Tongue (tissue), 2 donors: Measurements from ENCODE around the gene CUL7. TPM values are rescaled to one million over a fixed set of nuclear protein-coding genes. Genes with fewer than 3 reads are reported as not detected.
A peak's percentile ranks its signal among the peaks of the same experiment; 100 is the strongest.
"Not testable (repeated sequence)": the region's sequence is repeated elsewhere in the genome, so short reads cannot be mapped to it uniquely, and the experiment has no call there.

Experiments used
- DNase-seq: peaks from one replicate; pipeline ENCODE4 v3.0.0-alpha.2; 2015
- total RNA-seq: library from RNA; depleted of rRNA; stranded (reverse); fragments of >200 nt; gene quantifications from one replicate; pipeline ENCODE4 v1.2.3, GENCODE V29; 2014

CUL7 gene
- total RNA-seq, 1 donor from 2014 or later = 37.4 TPM

DNA sequence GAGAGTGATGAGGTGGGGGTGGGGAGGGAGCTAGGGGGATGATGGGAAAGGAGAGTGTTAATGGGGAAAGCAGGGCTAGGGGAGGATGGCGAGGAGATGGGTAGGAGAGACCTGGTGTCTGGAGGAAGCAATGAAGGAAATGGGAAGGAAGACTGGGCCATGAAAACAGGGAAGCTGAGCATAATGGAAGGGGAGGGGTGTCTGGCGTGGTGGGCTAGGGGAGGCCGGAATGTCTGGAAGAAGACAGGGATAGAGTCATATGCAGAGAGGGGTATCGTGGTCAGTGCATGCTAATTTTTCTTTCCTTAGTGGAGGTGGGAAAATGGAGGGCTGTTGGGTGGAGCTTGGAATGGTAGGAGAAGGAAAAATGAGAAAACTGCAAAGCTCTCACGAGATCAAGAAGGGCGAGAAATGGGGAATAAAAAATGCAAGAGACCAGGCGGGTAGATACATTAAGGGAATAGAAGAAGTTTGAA, 39.2 kb downstream of the CUL7 start:
- DNase-seq = peak; percentile 36

GRCh38 chr6:43013843-43014433, 39.7 kb downstream of the CUL7 start, which contains the start of the genes KLHDC3 and MEA1:
Gene KLHDC3, plus strand, starts transcription at chr6:43014249. Its CDS starts 2,944 bp downstream, at chr6:43017193.
Gene MEA1, minus strand, starts transcription at chr6:43013946. Its CDS starts 133 bp downstream, at chr6:43013813.
- peak; percentile 100 for DNase-seq

- DNase-seq = no peak
Measured at GRCh38 chr6:43013097-43013842, 40.4 kb downstream of the CUL7 start.

DNA sequence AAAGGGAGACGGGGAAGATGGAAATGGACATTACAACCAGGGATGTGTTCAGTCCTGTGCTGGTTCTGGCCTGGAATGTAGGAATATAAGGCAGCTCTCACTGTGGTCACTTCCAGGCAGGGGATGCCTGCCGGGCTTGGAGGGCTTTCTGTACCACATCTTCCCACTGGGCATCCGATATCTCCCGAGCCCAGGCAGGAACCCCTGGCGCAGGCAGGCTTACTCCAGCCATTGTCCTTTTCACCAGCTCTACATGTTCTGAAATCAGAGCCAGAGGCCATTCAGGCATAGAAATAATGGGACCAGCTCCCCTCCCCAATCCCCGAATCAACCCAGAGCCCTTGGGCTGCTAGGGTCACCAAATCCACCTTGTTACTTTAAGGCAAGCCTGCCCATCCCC, 41.3 kb downstream of the CUL7 start:
- no peak for DNase-seq

DNA sequence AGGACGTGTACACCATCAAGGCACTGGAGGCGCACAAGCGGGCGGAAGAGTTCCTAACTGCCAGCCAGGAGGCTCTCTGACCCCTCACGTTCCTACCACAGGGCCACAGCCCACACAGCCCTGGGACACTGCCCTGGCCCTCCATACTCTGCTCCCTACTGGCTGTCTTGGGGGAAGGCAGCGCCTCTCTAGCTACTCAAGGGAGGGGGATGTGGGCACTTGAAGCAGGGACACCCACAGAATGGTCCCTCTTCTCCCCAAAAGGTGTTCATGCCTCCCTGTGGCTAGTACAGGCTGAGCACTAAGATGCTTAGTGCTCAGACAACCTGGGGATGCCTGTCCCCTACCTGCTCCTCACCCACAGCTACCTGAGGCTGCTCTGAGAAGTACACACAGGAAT, 42.4 kb downstream of the CUL7 start:
- no peak for DNase-seq

DNA sequence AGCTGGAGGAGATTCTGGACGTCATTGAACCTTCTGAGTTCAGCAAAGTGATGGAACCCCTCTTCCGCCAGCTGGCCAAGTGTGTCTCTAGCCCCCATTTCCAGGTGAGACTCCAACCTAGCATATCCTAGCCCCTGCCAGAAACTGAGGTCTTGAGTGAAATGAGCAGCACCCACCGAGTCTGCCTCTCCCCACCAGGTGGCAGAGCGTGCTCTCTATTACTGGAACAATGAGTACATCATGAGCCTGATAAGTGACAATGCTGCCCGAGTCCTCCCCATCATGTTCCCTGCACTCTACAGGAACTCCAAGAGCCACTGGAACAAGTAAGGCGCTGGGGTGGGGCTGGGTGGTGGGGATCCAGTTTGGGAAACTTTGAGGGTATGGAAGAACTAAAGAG, 44.5 kb downstream of the CUL7 start:
- DNase-seq = peak; percentile 50

DNA sequence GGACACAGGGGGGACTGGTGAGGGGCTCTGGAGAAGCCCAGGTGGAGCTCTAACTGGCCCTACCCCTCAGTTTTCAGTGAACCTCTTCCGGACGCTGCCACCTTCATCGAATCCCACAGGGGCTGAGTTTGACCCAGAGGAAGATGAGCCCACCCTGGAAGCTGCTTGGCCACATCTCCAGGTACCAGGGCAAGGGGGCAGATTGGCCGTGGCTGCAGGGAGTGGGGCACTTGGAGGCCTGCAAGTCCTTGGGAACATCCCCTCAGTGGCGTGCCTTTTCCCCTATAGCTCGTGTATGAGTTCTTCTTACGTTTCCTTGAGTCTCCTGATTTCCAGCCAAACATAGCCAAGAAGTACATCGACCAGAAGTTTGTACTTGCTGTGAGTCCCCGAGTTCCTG, 46.5 kb downstream of the CUL7 start:
- no peak for DNase-seq

GRCh38 chr6:43006251-43006650, 47.4 kb downstream of the CUL7 start:
- DNase-seq = no peak

GRCh38 chr6:43005844-43006243, 47.8 kb downstream of the CUL7 start:
- no peak for DNase-seq

DNA sequence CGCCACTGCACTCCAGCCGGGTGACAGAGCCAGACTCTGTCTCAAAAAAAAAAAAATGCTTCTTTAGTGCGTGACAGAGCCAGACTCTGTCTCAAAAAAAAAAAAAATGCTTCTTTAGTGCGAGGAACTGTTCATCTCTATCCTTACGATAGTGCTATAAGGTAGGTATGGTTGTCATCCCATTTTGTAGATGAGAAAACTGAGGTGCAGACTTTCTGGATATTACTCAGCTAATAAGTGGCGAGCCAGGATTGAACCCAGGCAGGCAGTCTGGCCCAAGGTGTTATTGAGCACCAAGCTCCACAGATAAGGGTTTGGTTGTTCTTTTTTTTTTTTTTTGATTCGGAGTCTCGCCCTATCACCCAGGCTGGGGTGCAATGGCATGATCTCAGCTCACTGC, 51.8 kb downstream of the CUL7 start:
- no peak for DNase-seq

DNA sequence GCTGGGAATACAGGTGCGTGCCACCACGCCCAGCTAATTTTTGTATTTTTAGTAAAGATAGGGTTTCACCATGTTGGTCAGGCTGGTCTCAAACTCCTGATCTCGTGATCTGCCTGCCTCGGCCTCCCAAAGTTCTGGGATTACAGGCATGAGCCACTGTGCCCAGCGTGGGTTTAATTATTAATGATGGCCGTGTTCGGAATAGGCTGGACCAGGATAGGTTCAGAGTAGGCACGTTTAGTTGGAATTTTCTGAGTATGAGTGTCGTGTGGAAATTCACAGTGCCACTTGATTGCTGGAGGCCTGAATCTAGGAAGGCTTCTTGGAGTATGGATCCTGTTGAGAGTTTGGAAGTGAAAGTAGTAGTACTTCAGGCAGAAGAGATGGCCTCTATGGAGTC, 55.4 kb downstream of the CUL7 start:
- not testable (repeated sequence) for DNase-seq

DNA sequence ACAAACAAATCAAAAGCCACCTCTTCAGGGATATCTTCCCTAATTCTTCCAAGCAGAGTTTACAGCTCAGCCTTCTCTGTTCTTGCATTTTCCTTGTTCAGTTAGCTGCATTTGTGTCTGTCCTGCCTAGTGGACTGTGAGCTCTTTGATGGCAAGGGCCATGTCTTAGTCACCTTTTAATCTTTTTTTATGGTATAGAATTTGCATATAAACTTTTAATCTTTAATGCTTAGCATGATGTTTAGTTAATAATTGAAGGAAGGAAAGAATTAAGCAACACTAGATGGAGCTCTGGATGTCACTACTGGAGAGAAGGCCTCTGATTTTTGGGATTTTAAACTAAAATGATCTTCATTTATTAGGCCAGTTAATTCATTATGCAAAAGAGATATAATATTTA, 57.1 kb downstream of the CUL7 start:
- DNase-seq = no peak

DNA sequence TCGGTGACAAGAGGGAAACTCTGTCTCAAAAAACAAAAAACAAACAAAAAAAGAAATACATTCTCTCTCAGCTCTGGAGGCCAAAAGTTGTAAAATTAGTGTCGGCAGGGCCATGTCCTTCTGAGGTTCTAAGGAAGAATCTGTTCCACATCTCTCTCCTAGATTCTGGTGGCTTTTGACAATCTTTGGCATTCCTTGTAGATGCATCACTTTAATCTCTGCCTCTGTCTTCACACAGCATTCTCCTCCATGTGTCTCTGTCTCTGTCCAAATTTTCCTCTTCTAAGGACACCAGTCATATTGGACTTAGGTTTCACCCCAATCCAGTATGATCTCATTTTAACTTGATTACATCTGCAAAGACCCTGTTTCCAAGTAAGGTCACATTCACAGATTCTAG, 60.2 kb downstream of the CUL7 start:
- no peak for DNase-seq

GRCh38 chr6:42989923-42990322, 63.7 kb downstream of the CUL7 start:
- no peak for DNase-seq

GRCh38 chr6:42988486-42989020, 65.1 kb downstream of the CUL7 start:
- DNase-seq = peak; percentile 46

Other genes starting within 250 kb of the CUL7 start
- gene RPL7L1, start 174.2 kb downstream of the CUL7 start, total RNA-seq = 134 TPM
- gene PTCRA, start 137.8 kb downstream of the CUL7 start, total RNA-seq = 1.8 TPM
- gene CNPY3, start 124.4 kb downstream of the CUL7 start, total RNA-seq = 23.7 TPM
- 0.41 TPM for gene GNMT, start 93.1 kb downstream of the CUL7 start, total RNA-seq
- 23.1 TPM for gene PEX6, start 74.7 kb downstream of the CUL7 start, total RNA-seq
- 37.3 TPM for gene PPP2R5D, start 69.3 kb downstream of the CUL7 start, total RNA-seq
- gene MEA1, start 39.9 kb downstream of the CUL7 start, total RNA-seq = 23.8 TPM
- gene KLHDC3, start 39.6 kb downstream of the CUL7 start, total RNA-seq = 249 TPM
- gene RRP36, start 32.2 kb downstream of the CUL7 start, total RNA-seq = 45.0 TPM
- gene MRPL2, start 5.6 kb upstream of the CUL7 start, total RNA-seq = 20.9 TPM
- gene KLC4, start 5.8 kb upstream of the CUL7 start, total RNA-seq = 32.3 TPM
- gene PTK7, start 22.5 kb upstream of the CUL7 start, total RNA-seq = 67.8 TPM
- gene SRF, start 117.4 kb upstream of the CUL7 start, total RNA-seq = 28.3 TPM
- gene CUL9, start 128.3 kb upstream of the CUL7 start, total RNA-seq = 16.3 TPM
- gene DNPH1, start 175.6 kb upstream of the CUL7 start, total RNA-seq = 33.0 TPM
- gene TTBK1, start 189.6 kb upstream of the CUL7 start, total RNA-seq = 0.10 TPM
- not detected for gene SLC22A7, start 244.4 kb upstream of the CUL7 start, total RNA-seq